NB4 (cell line): ENCODE measurements around the gene USP10.

Experiments used
- DNase-seq: peaks from one replicate; pipeline ENCODE4 v3.0.0; 2010; ENCODE audit warnings: low read depth
- H3K4me3 ChIP-seq: one replicate; pipeline ENCODE4 v1.5.1; 2011; ENCODE audit warnings: mild to moderate bottlenecking, low read depth, low read length, moderate library complexity
- CTCF ChIP-seq: IDR thresholded peaks from one replicate; pipeline ENCODE4 v1.5.1; 2012; ENCODE audit warnings: low read depth, low read length
- MAX ChIP-seq: IDR thresholded peaks from 2 replicates; pipeline ENCODE4 v1.6.1; 2011; ENCODE audit warnings: low read depth, low read length
- MYC ChIP-seq: IDR thresholded peaks from 2 replicates; pipeline ENCODE4 v1.6.1; 2011; ENCODE audit warnings: low read depth, low read length
- POLR2A ChIP-seq: IDR thresholded peaks from 2 replicates; pipeline ENCODE4 v1.6.1; 2011; ENCODE audit warnings: mild to moderate bottlenecking; ENCODE audit not compliant: insufficient read length; ENCODE audit errors: extremely low read depth

USP10 gene

DNA sequence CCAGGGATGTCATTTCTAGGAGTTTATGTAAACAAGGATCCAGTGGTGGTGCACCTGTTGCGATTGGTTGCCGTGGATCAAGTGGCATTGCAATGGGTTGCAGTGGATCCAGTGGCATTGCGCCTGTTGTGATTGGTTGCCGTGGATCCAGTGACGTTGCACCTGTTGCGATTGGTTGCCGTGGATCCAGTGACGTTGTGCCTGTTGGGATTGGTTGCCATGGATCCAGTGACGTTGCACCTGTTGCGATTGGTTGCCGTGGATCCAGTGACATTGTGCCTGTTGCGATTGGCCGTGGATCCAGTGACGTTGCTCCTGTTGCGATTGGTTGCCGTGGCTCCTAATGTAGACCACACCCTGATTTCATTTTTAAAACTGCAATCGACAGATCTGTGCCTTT, 63.8 kb downstream of the USP10 start:
- no peak for DNase-seq
- H3K4me3 ChIP-seq, result no peak overlapping the region
- TF ChIP-seq CTCF (no peak), POLR2A (no peak), MAX (no peak), MYC (no peak)

DNA sequence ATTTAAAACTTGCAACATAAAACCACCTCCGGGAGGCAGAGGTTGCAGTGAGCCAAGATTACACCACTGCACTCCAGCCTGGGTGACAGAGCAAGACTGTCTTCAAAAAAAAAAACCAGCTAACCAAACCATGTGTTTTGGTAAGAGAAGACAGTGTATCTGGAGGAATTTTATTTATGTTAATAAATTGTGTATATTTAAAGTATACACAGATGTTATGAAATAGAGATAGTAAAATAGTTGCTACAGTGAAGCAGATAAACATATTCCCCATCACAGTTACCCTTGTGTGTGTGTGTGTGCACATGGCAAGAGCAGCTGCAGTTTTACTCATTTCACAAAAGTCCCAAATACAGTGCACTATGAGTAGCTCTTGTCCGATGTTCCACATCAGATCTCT, 65.2 kb downstream of the USP10 start:
- DNase-seq, result no peak
- TF ChIP-seq MYC (no peak), CTCF (no peak), MAX (no peak), POLR2A (no peak)
- no peak overlapping the region for H3K4me3 ChIP-seq

DNA sequence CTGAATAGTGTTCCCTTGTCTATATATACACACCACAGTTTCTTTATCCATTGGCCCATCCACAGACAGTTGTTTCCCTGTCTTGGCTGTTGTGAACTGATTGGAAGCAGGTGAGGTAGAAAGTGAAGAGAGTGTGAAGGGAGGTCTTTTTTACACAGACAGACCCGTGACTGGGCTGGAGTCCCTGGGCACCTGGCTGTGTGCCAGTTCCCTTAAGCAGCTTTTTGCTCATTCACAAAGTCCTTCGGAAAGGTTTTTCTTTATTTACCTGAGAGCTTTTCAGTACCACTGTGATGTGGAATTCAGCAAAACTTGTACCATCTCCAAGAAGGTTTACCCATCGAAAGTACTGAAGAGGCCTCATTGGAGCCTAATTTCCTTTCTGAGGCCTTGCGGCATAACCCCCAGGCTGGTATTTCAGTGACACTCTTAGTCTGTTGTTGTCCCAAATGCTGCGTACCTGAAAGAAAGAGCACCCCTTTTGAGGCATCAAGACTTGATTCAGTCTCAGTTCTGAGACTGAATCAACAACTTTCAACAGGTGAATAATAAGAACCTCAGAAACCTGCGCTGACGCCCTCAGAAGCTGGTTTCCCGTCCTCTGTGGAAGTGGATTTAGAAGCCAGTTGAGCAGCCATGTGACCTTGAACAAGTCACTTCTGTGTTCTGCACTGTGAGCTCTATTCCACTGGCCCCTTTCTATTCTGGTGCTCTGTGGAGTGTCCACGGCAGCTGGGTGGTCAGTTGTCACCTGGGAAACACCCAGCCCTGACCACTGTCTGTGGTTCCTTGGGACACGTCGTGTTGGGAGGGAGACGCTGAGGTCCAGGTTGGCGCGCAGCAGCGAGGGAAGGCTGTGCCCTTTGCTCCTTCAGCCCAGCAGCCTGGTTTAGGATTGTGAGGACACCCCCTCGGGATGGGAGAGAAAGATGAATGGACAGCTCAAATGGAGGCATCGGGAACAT, 66.1 kb downstream of the USP10 start:
- H3K4me3 ChIP-seq, result no peak overlapping the region
- TF ChIP-seq CTCF, result no peak
- no peak for TF ChIP-seq MYC
- TF ChIP-seq POLR2A, result no peak
- no peak for TF ChIP-seq MAX
- no peak for DNase-seq

GRCh38 chr16:84766978-84767773, 67.4 kb downstream of the USP10 start:
- H3K4me3 ChIP-seq, result no peak overlapping the region
- TF ChIP-seq CTCF (no peak), POLR2A (no peak), MYC (no peak), MAX (no peak)
- no peak for DNase-seq

DNA sequence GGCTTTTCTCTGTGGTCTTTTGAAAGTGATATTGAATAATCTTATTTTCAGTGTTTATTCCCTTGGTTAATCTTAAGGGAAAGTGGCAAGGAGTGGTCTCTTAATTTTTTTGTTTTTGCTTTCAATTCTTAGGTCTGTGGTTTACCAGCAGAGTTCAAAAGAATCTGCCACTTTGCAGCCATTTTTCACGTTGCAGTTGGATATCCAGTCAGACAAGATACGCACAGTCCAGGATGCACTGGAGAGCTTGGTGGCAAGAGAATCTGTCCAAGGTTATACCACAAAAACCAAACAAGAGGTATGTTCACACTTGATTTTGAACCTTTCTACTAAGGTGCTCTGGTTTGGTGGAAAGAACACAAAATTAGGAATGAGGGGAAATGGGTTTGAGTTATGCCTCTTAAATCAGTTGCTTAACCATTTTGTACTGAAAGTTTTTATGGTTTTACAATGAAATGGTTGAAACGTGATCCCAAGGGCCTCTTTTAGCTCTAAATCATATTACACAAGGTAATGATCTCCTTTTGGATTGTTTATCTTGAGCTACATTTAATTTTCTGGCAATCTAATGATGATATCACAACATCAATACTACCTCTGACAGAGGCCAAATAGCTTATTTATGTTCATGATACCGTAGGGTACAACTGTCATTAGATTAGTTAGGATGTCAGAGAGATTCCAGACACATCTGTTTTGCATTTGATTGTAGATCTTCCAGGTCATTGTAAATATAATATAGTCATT, 68.4 kb downstream of the USP10 start:
- DNase-seq, result no peak
- no peak for TF ChIP-seq CTCF
- TF ChIP-seq POLR2A, result no peak
- no peak for TF ChIP-seq MYC
- TF ChIP-seq MAX, result no peak
- H3K4me3 ChIP-seq, result no peak overlapping the region
